ENCODE data around the gene GRAP2.

GRCh38 chr22:39985383-39986035 lies 84.6 kb downstream of the GRAP2 start:
- TF ChIP-seq EP300 (IDR thresholded peaks at IDR 0.05) (no peak), CTCF (IDR thresholded peaks at IDR 0.05) (no peak), POLR2A (IDR thresholded peaks at IDR 0.05) (no peak)
